ENCODE data around the gene CEP250.

Gene CEP250

GRCh38 chr20:35499271-35499670 is 43.9 kb downstream of the CEP250 start:
- no peak for TF ChIP-seq CTCF (IDR thresholded peaks at IDR 0.05; ENCODE audit: borderline replicate concordance, control extremely low read depth, extremely low read depth, insufficient read depth, missing control alignments)
- in situ Hi-C loops (cut with MboI; ENCODE audit: low sequenced_read_pairs, unreplicated experiment), result no loop called here
- DNase-seq (ENCODE audit: low spot score), result no peak

GRCh38 chr20:35502352-35502751 is 47.0 kb downstream of the CEP250 start:
- in situ Hi-C loops (cut with MboI; ENCODE audit: low sequenced_read_pairs, unreplicated experiment), result no loop called here
- TF ChIP-seq CTCF (IDR thresholded peaks at IDR 0.05; ENCODE audit: borderline replicate concordance, control extremely low read depth, extremely low read depth, insufficient read depth, missing control alignments), result no peak
- DNase-seq (ENCODE audit: low spot score), result peak; percentile 52

GRCh38 chr20:35503281-35503680 is 47.9 kb downstream of the CEP250 start:
- in situ Hi-C loops (cut with MboI; ENCODE audit: low sequenced_read_pairs, unreplicated experiment), result no loop called here
- no peak for TF ChIP-seq CTCF (IDR thresholded peaks at IDR 0.05; ENCODE audit: borderline replicate concordance, control extremely low read depth, extremely low read depth, insufficient read depth, missing control alignments)
- no peak for DNase-seq (ENCODE audit: low spot score)

- in situ Hi-C loops (cut with MboI; ENCODE audit: low sequenced_read_pairs, unreplicated experiment), result no loop called here
- DNase-seq (ENCODE audit: low spot score), result no peak
- TF ChIP-seq CTCF (IDR thresholded peaks at IDR 0.05; ENCODE audit: borderline replicate concordance, control extremely low read depth, extremely low read depth, insufficient read depth, missing control alignments), result no peak
Observed at GRCh38 chr20:35503841-35504561, 48.6 kb downstream of the CEP250 start.

- TF ChIP-seq CTCF (IDR thresholded peaks at IDR 0.05; ENCODE audit: borderline replicate concordance, control extremely low read depth, extremely low read depth, insufficient read depth, missing control alignments), result no peak
- DNase-seq (ENCODE audit: low spot score), result no peak
- in situ Hi-C loops (cut with MboI; ENCODE audit: low sequenced_read_pairs, unreplicated experiment), result no loop called here
Observed at GRCh38 chr20:35504751-35505150, 49.4 kb downstream of the CEP250 start.

- no peak for DNase-seq (ENCODE audit: low spot score)
- in situ Hi-C loops (cut with MboI; ENCODE audit: low sequenced_read_pairs, unreplicated experiment), result no loop called here
- TF ChIP-seq CTCF (IDR thresholded peaks at IDR 0.05; ENCODE audit: borderline replicate concordance, control extremely low read depth, extremely low read depth, insufficient read depth, missing control alignments), result no peak
Observed at GRCh38 chr20:35506179-35506578, 50.8 kb downstream of the CEP250 start.
